Activated naive CD8-positive, alpha-beta T cell (primary cell): ENCODE results near the gene LRRC70.

Experiments used
- H3K27ac Mint-ChIP-seq: one replicate; pipeline ENCODE4 v1.8.0; 2021; ENCODE audit warnings: mixed read lengths
- H3K27me3 Mint-ChIP-seq: one replicate; pipeline ENCODE4 v1.8.0; 2021; ENCODE audit warnings: mixed read lengths
- H3K36me3 Mint-ChIP-seq: one replicate; pipeline ENCODE4 v1.8.0; 2021; ENCODE audit warnings: mixed read lengths
- H3K4me1 Mint-ChIP-seq: one replicate; pipeline ENCODE4 v1.8.0; 2021; ENCODE audit warnings: low read depth, mixed read lengths
- H3K4me3 Mint-ChIP-seq: one replicate; pipeline ENCODE4 v1.8.0; 2021; ENCODE audit warnings: mild to moderate bottlenecking, mixed read lengths
- H3K9me3 Mint-ChIP-seq: one replicate; pipeline ENCODE4 v1.8.0; 2021; ENCODE audit warnings: low read depth, mixed read lengths

LRRC70 gene

GRCh38 chr5:62587737-62588136, 9.1 kb downstream of the LRRC70 start:
- Mint-ChIP-seq H3K27ac (no peak overlapping the region), H3K4me3 (no peak overlapping the region), H3K9me3 (no peaks in the 10 kb centered on the region), H3K27me3 (no peaks in the 10 kb centered on the region), H3K36me3 (peaks cover 32% of the 10 kb centered on the region), H3K4me1 (peaks cover 12% of the 10 kb centered on the region)

GRCh38 chr5:62588668-62589067, 10.0 kb downstream of the LRRC70 start:
- H3K27me3 Mint-ChIP-seq = no peaks in the 10 kb centered on the region
- H3K4me3 Mint-ChIP-seq = no peak overlapping the region
- H3K4me1 Mint-ChIP-seq = peaks cover 14% of the 10 kb centered on the region
- no peak overlapping the region for H3K27ac Mint-ChIP-seq
- peaks cover 38% of the 10 kb centered on the region for H3K36me3 Mint-ChIP-seq
- no peaks in the 10 kb centered on the region for H3K9me3 Mint-ChIP-seq

- Mint-ChIP-seq H3K4me3 (no peak overlapping the region), H3K27me3 (no peaks in the 10 kb centered on the region), H3K36me3 (peaks cover 39% of the 10 kb centered on the region), H3K4me1 (peaks cover 14% of the 10 kb centered on the region), H3K9me3 (no peaks in the 10 kb centered on the region), H3K27ac (no peak overlapping the region)
Observed at GRCh38 chr5:62589504-62589903, 10.9 kb downstream of the LRRC70 start.

GRCh38 chr5:62590387-62590786, 11.8 kb downstream of the LRRC70 start:
- peaks cover 43% of the 10 kb centered on the region for H3K36me3 Mint-ChIP-seq
- H3K4me1 Mint-ChIP-seq = peaks cover 9% of the 10 kb centered on the region
- no peak overlapping the region for H3K4me3 Mint-ChIP-seq
- H3K9me3 Mint-ChIP-seq = no peaks in the 10 kb centered on the region
- H3K27ac Mint-ChIP-seq = no peak overlapping the region
- no peaks in the 10 kb centered on the region for H3K27me3 Mint-ChIP-seq

- no peaks in the 10 kb centered on the region for H3K27me3 Mint-ChIP-seq
- peaks cover 4% of the 10 kb centered on the region for H3K4me1 Mint-ChIP-seq
- no peak overlapping the region for H3K4me3 Mint-ChIP-seq
- H3K36me3 Mint-ChIP-seq = peaks cover 34% of the 10 kb centered on the region
- H3K9me3 Mint-ChIP-seq = no peaks in the 10 kb centered on the region
- no peak overlapping the region for H3K27ac Mint-ChIP-seq
Observed at GRCh38 chr5:62592558-62592957, 13.9 kb downstream of the LRRC70 start.

GRCh38 chr5:62593331-62593730, 14.7 kb downstream of the LRRC70 start:
- Mint-ChIP-seq H3K4me3 (no peak overlapping the region), H3K27me3 (no peaks in the 10 kb centered on the region), H3K36me3 (peaks cover 29% of the 10 kb centered on the region), H3K27ac (no peak overlapping the region), H3K9me3 (no peaks in the 10 kb centered on the region), H3K4me1 (peaks cover 4% of the 10 kb centered on the region)

- H3K4me3 Mint-ChIP-seq = no peak overlapping the region
- peaks cover 23% of the 10 kb centered on the region for H3K36me3 Mint-ChIP-seq
- H3K27ac Mint-ChIP-seq = peak overlapping the region; percentile 1
- H3K4me1 Mint-ChIP-seq = peaks cover 4% of the 10 kb centered on the region
- H3K27me3 Mint-ChIP-seq = no peaks in the 10 kb centered on the region
- H3K9me3 Mint-ChIP-seq = no peaks in the 10 kb centered on the region
Observed at GRCh38 chr5:62594364-62594984, 15.9 kb downstream of the LRRC70 start.

GRCh38 chr5:62596096-62596495, 17.5 kb downstream of the LRRC70 start:
- no peaks in the 10 kb centered on the region for H3K27me3 Mint-ChIP-seq
- H3K9me3 Mint-ChIP-seq = no peaks in the 10 kb centered on the region
- H3K4me3 Mint-ChIP-seq = no peak overlapping the region
- H3K4me1 Mint-ChIP-seq = peaks cover 10% of the 10 kb centered on the region
- H3K36me3 Mint-ChIP-seq = peaks cover 26% of the 10 kb centered on the region
- H3K27ac Mint-ChIP-seq = no peak overlapping the region

- H3K27ac Mint-ChIP-seq = no peak overlapping the region
- H3K27me3 Mint-ChIP-seq = no peaks in the 10 kb centered on the region
- H3K36me3 Mint-ChIP-seq = peaks cover 23% of the 10 kb centered on the region
- H3K9me3 Mint-ChIP-seq = no peaks in the 10 kb centered on the region
- no peak overlapping the region for H3K4me3 Mint-ChIP-seq
- H3K4me1 Mint-ChIP-seq = peaks cover 10% of the 10 kb centered on the region
Observed at GRCh38 chr5:62596691-62597090, 18.1 kb downstream of the LRRC70 start.

GRCh38 chr5:62597314-62597713, 18.7 kb downstream of the LRRC70 start:
- H3K27ac Mint-ChIP-seq = no peak overlapping the region

GRCh38 chr5:62600560-62601252, 22.1 kb downstream of the LRRC70 start:
- Mint-ChIP-seq H3K4me3 (no peak overlapping the region), H3K4me1 (peaks cover 14% of the 10 kb centered on the region), H3K36me3 (peaks cover 13% of the 10 kb centered on the region), H3K9me3 (no peaks in the 10 kb centered on the region), H3K27ac (no peak overlapping the region), H3K27me3 (no peaks in the 10 kb centered on the region)

More at GRCh38 chr5:62597314-62597713, 18.7 kb downstream of the LRRC70 start:
- no peaks in the 10 kb centered on the region for H3K9me3 Mint-ChIP-seq
- peaks cover 12% of the 10 kb centered on the region for H3K4me1 Mint-ChIP-seq
- no peaks in the 10 kb centered on the region for H3K27me3 Mint-ChIP-seq
- H3K4me3 Mint-ChIP-seq = no peak overlapping the region
- peaks cover 23% of the 10 kb centered on the region for H3K36me3 Mint-ChIP-seq

GRCh38 chr5:62603934-62604333, 25.3 kb downstream of the LRRC70 start:
- Mint-ChIP-seq H3K4me3 (no peak overlapping the region), H3K36me3 (peaks cover 27% of the 10 kb centered on the region), H3K4me1 (peaks cover 14% of the 10 kb centered on the region), H3K27me3 (no peaks in the 10 kb centered on the region), H3K9me3 (no peaks in the 10 kb centered on the region), H3K27ac (no peak overlapping the region)

GRCh38 chr5:62605638-62606037, 27.0 kb downstream of the LRRC70 start:
- Mint-ChIP-seq H3K4me1 (peaks cover 13% of the 10 kb centered on the region), H3K27ac (no peak overlapping the region), H3K36me3 (peaks cover 29% of the 10 kb centered on the region), H3K9me3 (no peaks in the 10 kb centered on the region), H3K27me3 (no peaks in the 10 kb centered on the region), H3K4me3 (no peak overlapping the region)

- no peak overlapping the region for H3K4me3 Mint-ChIP-seq
- peaks cover 33% of the 10 kb centered on the region for H3K36me3 Mint-ChIP-seq
- H3K4me1 Mint-ChIP-seq = peaks cover 7% of the 10 kb centered on the region
- no peak overlapping the region for H3K27ac Mint-ChIP-seq
- H3K9me3 Mint-ChIP-seq = no peaks in the 10 kb centered on the region
- no peaks in the 10 kb centered on the region for H3K27me3 Mint-ChIP-seq
Observed at GRCh38 chr5:62606878-62607277, 28.3 kb downstream of the LRRC70 start.

GRCh38 chr5:62607615-62608014, 29.0 kb downstream of the LRRC70 start:
- no peak overlapping the region for H3K4me3 Mint-ChIP-seq
- no peaks in the 10 kb centered on the region for H3K9me3 Mint-ChIP-seq
- no peak overlapping the region for H3K27ac Mint-ChIP-seq
- no peaks in the 10 kb centered on the region for H3K27me3 Mint-ChIP-seq
- H3K36me3 Mint-ChIP-seq = peaks cover 33% of the 10 kb centered on the region
- peaks cover 6% of the 10 kb centered on the region for H3K4me1 Mint-ChIP-seq
